OCI-LY1 (cell line): ENCODE measurements around the gene GPR85.

Experiments
- H2AFZ ChIP-seq: fragments of 200-600 bp; sonication (generic), shearing (Covaris generic); 2 replicates; pipeline ENCODE4 v1.6.0; 2014; ENCODE audit warnings: antibody characterized with exemption, mild to moderate bottlenecking, low read length
- H3F3A ChIP-seq: fragments of 200-600 bp; sonication (generic), shearing (Covaris generic); 2 replicates; pipeline ENCODE4 v1.6.0; 2014; ENCODE audit warnings: mild to moderate bottlenecking, antibody characterized with exemption, low read length, moderate library complexity; ENCODE audit not compliant: insufficient read depth
- H3K27ac ChIP-seq: fragments of 200-600 bp; sonication (generic); 2 replicates; pipeline ENCODE4 v1.5.1; 2014; ENCODE audit warnings: low read length, mixed run types, mild to moderate bottlenecking, low read depth; ENCODE audit not compliant: poor library complexity, severe bottlenecking
- H3K27me3 ChIP-seq: fragments of 200-600 bp; sonication (generic); 2 replicates; pipeline ENCODE4 v1.6.0; 2014; ENCODE audit warnings: antibody characterized with exemption, mild to moderate bottlenecking, low read length, moderate library complexity; ENCODE audit not compliant: insufficient read depth
- H3K36me3 ChIP-seq: fragments of 200-600 bp; sonication (generic); 2 replicates; pipeline ENCODE4 v1.6.1; 2014; ENCODE audit warnings: mild to moderate bottlenecking, antibody characterized with exemption, low read length, moderate library complexity, mixed read lengths; ENCODE audit not compliant: insufficient read depth
- H3K4me1 ChIP-seq: fragments of 200-600 bp; sonication (generic); 2 replicates; pipeline ENCODE4 v1.5.1; 2014; ENCODE audit warnings: mild to moderate bottlenecking, low read length, moderate library complexity; ENCODE audit not compliant: insufficient read depth, severe bottlenecking
- H3K4me2 ChIP-seq: fragments of 200-600 bp; sonication (generic), shearing (Covaris generic); 2 replicates; pipeline ENCODE4 v1.6.1; 2014; ENCODE audit warnings: low read length
- H3K4me3 ChIP-seq: fragments of 200-600 bp; sonication (generic); 2 replicates; pipeline ENCODE4 v1.5.1; 2014; ENCODE audit warnings: low read length, low read depth, mild to moderate bottlenecking, mixed read lengths; ENCODE audit not compliant: poor library complexity, severe bottlenecking
- H3K79me2 ChIP-seq: fragments of 200-600 bp; shearing (Covaris generic); 2 replicates; pipeline ENCODE4 v1.6.1; 2016; ENCODE audit warnings: mixed run types, low read length, mixed read lengths; ENCODE audit not compliant: insufficient read depth
- H3K9ac ChIP-seq: fragments of 200-600 bp; sonication (generic), shearing (Covaris generic); 2 replicates; pipeline ENCODE4 v1.6.1; 2014; ENCODE audit warnings: mild to moderate bottlenecking, low read length, mixed read lengths
- H3K9me2 ChIP-seq: fragments of 200-600 bp; sonication (generic), shearing (Covaris generic); 2 replicates; pipeline ENCODE4 v1.6.1; 2014; ENCODE audit warnings: low read depth, mild to moderate bottlenecking, low read length, mixed read lengths
- H3K9me3 ChIP-seq: fragments of 200-600 bp; shearing (Covaris generic); 2 replicates; pipeline ENCODE4 v1.6.1; 2014; ENCODE audit warnings: low read length, mixed read lengths
- H4K20me1 ChIP-seq: fragments of 200-600 bp; sonication (generic), shearing (Covaris generic); 2 replicates; pipeline ENCODE4 v1.6.0; 2016; ENCODE audit warnings: mild to moderate bottlenecking, low read length; ENCODE audit not compliant: insufficient read depth
- CTCF ChIP-seq: fragments of 200-600 bp; sonication (generic), shearing (Covaris generic); IDR thresholded peaks from 2 replicates; pipeline ENCODE4 v1.5.1; 2017; ENCODE audit warnings: mild to moderate bottlenecking, antibody characterized with exemption, low read length, moderate library complexity, mixed read lengths
- EZH2 ChIP-seq: fragments of 200-600 bp; sonication (generic), shearing (Covaris generic); IDR thresholded peaks from 2 replicates; pipeline ENCODE4 v1.8.0; 2017; ENCODE audit warnings: borderline replicate concordance, mixed run types, mild to moderate bottlenecking, antibody characterized with exemption, low read length, moderate library complexity, mixed read lengths

Gene GPR85

GRCh38 chr7:113078331-113078730 lies 8.3 kb downstream of the GPR85 start:
- no peaks in the 10 kb centered on the region for H3K9me3 ChIP-seq

GRCh38 chr7:113076703-113077102 lies 9.9 kb downstream of the GPR85 start:
- no peaks in the 10 kb centered on the region for H3K9me2 ChIP-seq
- TF ChIP-seq EZH2 = no peak
- TF ChIP-seq CTCF = no peak
- no peaks in the 10 kb centered on the region for H3K36me3 ChIP-seq
- H3K4me1 ChIP-seq = peaks cover 1% of the 10 kb centered on the region
- no peaks in the 10 kb centered on the region for H3K79me2 ChIP-seq
- H2AFZ ChIP-seq = no peak overlapping the region
- no peak overlapping the region for H3K27ac ChIP-seq
- no peaks in the 10 kb centered on the region for H3K9me3 ChIP-seq
- H3F3A ChIP-seq = no peaks in the 10 kb centered on the region
- no peak overlapping the region for H3K4me2 ChIP-seq
- no peaks in the 10 kb centered on the region for H4K20me1 ChIP-seq
- H3K9ac ChIP-seq = no peak overlapping the region
- no peak overlapping the region for H3K4me3 ChIP-seq
- H3K27me3 ChIP-seq = no peaks in the 10 kb centered on the region

More at GRCh38 chr7:113078331-113078730, 8.3 kb downstream of the GPR85 start:
- TF ChIP-seq CTCF (no peak), EZH2 (no peak)
- H3K4me1 ChIP-seq = peaks cover 9% of the 10 kb centered on the region
- H3K27me3 ChIP-seq = no peaks in the 10 kb centered on the region
- no peak overlapping the region for H3K9ac ChIP-seq
- H3K4me2 ChIP-seq = no peak overlapping the region
- H3K4me3 ChIP-seq = no peak overlapping the region
- H3K79me2 ChIP-seq = no peaks in the 10 kb centered on the region
- no peaks in the 10 kb centered on the region for H3K9me2 ChIP-seq
- no peaks in the 10 kb centered on the region for H3F3A ChIP-seq
- no peak overlapping the region for H2AFZ ChIP-seq
- no peaks in the 10 kb centered on the region for H3K36me3 ChIP-seq
- no peaks in the 10 kb centered on the region for H4K20me1 ChIP-seq
- H3K27ac ChIP-seq = no peak overlapping the region

- H3K27ac ChIP-seq = no peak overlapping the region
Observed at GRCh38 chr7:113071465-113071864, 15.2 kb downstream of the GPR85 start.

More at GRCh38 chr7:113071465-113071864, 15.2 kb downstream of the GPR85 start:
- Histone ChIP-seq H2AFZ (no peak overlapping the region), H3K9ac (no peak overlapping the region), H3K4me2 (no peak overlapping the region), H3K9me3 (no peaks in the 10 kb centered on the region), H3K9me2 (no peaks in the 10 kb centered on the region), H3K4me1 (peaks cover 7% of the 10 kb centered on the region), H3K36me3 (no peaks in the 10 kb centered on the region), H3K27me3 (no peaks in the 10 kb centered on the region), H3K4me3 (no peak overlapping the region), H4K20me1 (no peaks in the 10 kb centered on the region), H3F3A (no peaks in the 10 kb centered on the region), H3K79me2 (no peaks in the 10 kb centered on the region)
- TF ChIP-seq CTCF (no peak), EZH2 (no peak)
